Ecto neural progenitor cell (in vitro differentiated cells): ENCODE results near the gene HOXB6.

Experiments
- DNase-seq: peaks from one replicate; pipeline ENCODE4 v3.0.0-alpha.2; 2018; ENCODE audit warnings: low spot score

Gene HOXB6

GRCh38 chr17:48552466-48553189, 52.2 kb downstream of the HOXB6 start:
- DNase-seq = no peak

DNA sequence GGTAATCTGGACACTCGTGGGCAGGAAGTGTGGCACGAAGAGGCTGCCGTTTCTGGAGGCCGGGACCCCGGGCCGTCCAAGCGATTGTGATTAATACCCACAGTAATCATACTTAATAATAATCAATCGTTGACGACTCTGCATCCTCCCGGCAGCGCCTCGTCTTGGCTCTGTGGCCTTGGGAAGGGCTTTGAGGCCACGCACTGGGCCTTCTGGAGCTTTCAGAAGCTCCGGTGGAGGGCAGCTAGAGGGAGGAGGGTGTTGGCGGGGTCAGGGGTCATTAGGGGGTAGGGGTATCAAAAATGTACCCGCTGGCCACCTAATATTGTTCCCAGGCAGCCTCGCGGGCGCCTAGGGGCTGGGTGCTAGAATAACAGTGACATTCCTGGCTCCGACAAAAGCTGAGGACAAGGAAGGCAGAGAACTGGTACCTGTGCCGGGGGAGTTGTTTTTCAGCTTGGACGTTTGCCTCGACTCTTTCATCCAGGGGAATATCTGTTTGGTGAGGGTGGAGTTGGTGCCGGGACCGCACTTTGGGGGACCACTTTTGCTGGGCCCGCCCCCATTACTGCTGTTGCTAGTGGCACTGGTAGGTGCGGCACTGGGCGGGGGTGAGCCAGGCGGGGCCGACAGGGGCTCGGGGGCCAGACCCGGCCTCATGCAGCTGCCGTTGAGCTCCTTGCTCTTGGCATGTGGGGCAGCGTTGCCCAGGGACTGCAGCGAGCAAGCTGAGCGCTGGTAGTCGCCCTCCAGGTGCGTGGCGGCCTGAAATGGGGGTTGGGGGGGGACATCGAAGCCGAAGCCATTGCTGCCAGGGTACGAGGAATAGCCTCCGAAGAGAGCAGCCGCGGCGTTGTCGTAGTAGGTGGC, 53.0 kb downstream of the HOXB6 start:
- DNase-seq = peak; percentile 71

DNA sequence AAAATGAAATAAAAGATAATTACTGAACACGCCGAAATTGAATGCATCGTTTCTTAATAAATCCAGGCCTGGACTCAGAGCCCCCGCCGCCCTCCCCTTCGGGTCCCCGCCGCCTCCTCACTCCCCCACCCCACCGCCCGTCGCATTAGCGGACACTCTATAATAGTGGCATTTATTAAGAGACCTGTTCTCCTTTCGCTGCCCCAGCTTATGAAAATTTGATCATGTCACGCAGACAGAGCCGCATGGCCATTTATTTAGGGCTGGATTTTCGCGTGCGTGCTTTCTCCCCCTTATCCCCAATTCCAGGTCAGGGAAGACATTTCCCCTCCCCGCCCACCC, 53.6 kb downstream of the HOXB6 start:
- no peak for DNase-seq

GRCh38 chr17:48550502-48551213, 54.1 kb downstream of the HOXB6 start:
- DNase-seq = no peak

- DNase-seq = no peak
Measured at GRCh38 chr17:48549914-48550501, 54.8 kb downstream of the HOXB6 start.

DNA sequence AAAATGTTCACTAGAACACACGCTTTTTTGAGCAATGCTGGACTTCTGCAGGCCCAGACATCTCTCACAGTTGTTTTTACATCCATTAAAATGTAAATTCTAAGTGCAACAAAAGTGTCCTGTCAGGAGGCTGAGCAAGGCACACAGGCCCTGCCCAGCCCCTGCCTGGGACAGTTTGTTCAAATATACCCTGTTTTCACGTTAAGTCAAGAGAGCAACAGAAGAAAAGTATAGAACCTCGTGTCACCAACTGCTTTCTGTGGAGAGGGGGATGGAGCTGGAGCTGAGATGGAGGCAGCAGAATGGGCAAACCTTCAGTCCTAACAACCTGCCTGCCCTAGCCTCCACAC, 55.5 kb downstream of the HOXB6 start:
- no peak for DNase-seq

DNA sequence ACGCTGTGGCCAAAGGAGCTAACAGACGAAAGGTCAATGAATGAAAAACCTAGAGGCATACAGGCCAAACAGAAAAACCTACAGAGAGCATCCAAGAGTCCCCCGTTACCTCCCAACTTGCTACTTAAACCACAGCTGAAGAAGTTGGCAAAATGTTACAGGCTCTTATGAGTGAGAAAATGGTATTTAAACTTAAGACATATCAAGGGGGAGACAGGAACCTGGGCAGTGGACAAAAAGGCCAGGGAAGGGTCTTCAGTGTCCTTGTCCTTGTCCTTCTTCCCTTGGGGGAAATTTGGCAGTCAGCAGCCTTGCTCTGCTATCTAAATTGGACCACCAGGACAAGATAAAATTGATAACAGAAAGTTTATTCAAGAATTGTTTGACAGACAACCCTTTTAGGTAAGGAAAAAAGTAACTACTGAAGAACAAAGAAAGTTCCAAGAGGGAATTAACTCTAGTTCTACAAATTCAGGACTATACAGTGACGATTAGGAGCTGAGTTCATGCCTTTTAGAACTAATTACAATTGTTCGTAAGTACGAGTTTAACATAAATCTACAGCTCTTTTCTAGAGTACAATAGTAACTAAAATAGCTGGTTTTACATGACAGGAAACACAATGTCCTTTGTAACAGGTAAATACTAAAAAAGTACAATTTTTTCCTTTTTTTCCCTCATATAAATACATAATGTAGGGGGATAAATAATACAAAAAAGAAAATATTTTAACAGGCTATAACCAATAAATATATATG, 56.1 kb downstream of the HOXB6 start:
- no peak for DNase-seq

DNA sequence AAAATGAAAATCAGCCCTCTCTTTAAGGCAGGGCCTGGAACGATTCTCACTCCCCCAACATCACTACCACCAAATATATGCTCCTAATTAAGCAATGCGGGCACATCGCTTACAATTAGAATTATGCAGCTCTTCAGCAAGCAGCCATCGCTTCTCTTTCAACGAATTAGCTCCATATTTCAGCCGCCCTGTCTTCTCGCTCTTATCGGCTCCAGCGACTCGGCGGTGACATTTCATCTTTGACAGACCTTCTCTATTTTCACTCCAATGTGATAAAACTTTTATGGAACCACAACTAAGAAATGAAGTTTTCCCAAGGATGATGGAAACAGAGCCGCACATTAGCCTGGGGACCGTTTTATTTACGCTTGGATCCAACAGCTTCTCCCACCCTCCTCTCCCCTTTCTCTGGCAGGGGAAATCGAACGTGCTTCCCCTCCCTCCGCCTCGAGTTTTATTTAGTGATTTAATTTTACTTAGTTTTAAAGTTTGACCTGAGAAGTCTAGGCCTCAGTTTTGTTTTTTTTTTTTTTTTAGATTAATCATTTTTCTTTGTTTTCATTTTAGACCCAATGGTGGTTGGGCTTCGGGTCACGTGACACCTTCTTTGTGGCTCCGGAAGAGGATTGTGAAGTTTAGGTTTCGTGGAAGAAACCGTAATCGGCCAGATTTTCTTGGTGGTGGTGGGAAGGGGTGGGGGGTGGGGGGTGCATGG, 56.8 kb downstream of the HOXB6 start:
- no peak for DNase-seq

DNA sequence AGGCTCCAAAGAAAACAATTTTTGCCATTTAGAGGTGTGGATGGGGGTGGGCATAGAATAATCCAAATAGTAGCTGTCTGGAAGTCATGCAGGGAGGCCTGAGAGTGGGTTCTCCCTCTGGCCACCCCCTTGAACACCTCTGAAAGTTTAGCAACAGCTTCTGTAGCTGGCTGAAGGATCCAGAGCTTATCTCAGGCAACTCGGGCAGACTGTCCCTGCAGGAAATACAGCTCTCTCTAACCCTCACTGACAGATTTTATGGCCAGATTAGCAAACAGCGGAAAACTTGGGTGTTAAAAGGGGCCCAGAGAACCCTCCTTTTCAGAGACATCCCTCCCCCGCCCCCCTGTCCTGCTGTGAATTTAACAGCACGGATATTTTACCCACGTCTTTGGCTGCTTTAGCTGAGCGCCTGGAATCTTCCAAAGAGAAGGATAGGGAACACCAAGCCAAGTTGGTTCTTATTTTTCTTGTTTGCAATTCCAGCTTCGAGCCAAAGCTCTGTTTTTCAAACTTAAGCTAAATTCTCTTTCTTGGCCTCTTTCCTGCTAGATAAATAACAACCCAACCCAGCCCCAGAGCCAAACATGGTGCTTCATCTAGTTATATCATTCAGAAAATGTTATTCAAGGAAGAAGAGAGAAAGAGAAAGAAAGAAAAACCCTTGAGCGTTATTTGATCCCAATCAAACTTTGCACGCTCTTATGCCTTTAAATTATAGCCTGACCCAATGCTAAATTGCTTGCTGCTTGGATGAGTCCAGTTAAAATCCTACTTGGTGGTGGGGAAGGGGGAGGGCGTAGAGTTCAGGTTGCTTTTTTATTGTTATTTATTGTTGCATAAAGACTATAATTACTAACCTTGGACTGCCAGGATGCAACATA, 57.6 kb downstream of the HOXB6 start:
- no peak for DNase-seq

DNA sequence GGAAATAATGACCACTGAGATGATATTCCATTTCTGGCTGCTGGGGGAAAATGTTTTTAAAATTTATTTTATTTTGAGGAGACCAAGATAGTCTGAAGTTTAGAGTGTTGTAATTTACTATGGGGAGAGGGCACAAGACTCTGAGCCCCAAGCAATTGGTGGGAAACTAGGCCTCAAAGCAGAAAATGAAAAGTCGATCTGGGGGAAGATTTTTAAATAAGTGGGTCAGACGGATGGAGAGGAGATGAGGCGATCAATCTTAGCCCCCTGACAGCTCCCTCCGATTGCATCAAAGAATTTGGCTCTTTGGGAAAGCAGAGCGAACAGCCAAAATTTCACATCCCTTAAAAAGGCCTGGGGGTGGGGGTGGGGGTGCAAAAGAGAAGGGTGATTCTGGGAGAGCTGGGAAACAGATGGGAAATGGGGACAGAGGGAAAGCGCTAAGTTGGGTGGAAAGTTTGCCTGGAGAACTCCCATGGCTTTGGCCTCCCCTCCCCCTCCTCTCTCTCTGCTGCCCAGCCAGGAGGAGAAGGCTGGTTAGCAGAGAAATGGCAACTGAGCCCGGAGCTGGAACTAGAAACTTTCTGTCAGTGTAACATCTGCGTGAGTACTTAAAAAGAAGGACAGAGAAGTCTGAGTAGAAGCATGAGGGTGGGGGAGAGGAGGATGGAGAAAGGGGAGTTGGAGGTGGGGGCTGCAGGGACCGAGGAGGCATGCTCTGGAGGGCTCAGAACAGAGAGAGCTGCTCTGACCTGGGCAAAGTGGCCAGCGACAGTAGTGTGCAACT, 58.5 kb downstream of the HOXB6 start:
- no peak for DNase-seq
